Skin epidermis (tissue), 12 donors: Measurements from ENCODE around the gene CHCHD3.

Experiments
- H3K27ac ChIP-seq, 21 experiments: fragments of 200-600 bp; sonication (generic) in 11 of 21; one replicate each; pipeline ENCODE4 v1.5.0; 2020; ENCODE audit warnings: mild to moderate bottlenecking in 3 of 21, inconsistent platforms in 2 of 21, moderate library complexity in 2 of 21
- H3K4me3 ChIP-seq, 7 experiments: fragments of 200-600 bp; sonication (generic) in 2 of 7; one replicate each; pipeline ENCODE4 v1.5.0; 2020; ENCODE audit warnings: inconsistent platforms in 2 of 7, mild to moderate bottlenecking in 2 of 7, moderate library complexity in 1 of 7

CHCHD3 gene

DNA sequence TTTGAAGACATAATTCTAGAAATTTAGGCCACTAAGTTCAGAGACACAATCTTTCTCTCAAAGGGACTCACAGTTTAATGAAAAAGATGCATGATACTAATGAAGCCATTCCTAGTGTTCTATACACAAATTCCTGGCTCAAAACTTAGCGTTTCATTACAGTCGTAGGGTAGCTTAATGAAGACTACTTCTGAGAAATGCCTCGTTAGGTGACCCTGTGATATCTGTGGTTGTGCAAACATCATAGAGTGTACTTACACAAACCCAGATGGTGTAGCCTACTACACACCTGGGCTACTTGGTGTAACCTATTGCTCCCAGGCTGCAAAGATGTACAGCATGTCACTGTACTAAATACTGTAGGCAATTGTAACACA lies 488 bp upstream of the CHCHD3 start:
- H3K27ac ChIP-seq = no peak overlapping the region
- H3K4me3 ChIP-seq = peak overlapping the region in 5 of 7 experiments; percentile 84 to 99 (median 88)

DNA sequence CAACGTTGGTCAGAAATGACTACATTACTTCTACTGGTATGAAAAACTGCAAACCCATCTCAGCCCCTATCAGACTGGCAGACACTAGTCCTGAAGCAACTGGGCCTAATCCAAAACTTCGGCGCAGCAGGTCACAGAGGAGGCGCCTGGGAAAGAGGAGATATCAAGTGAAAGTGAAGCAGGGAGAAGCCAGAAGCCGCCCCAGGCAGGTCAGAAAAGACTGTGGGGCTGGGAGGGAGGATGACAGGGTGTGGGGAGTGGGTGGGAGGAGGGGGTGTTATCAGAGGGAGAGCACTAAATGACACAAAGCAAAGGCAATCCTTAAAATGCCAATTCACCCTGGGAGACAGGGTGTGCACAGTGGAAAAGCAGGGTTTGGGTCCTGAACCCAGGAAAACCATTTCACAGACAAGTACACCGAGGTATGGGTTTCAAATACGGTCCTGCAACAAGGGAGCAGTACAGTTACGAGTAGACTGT lies 731 bp downstream of the CHCHD3 start:
- peak overlapping the region; percentile 82 to 99 (median 88) for H3K4me3 ChIP-seq

DNA sequence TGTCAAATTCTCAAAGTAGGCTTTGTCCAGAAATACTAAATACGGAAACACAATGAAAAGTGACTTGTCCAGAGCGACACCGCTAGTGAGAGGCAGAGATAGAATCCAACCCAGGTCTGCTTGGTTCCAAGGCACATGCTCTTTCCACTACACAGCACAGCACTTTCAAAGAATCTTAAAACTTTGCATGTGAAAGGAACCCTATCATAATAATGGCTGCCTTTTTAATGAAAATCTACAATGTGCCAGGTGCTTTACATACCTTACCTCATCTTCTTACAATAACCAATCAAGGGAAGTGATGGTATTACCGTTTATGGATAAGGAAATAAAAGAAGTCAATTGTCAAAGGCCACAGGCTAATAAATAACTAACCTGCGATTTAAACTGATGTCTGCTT lies 2.6 kb downstream of the CHCHD3 start:
- Histone ChIP-seq H3K27ac (no peak overlapping the region), H3K4me3 (no peak overlapping the region)

More for the DNA sequence above, 731 bp downstream of the CHCHD3 start:
- H3K27ac ChIP-seq = peak overlapping the region in 20 of 21 experiments; percentile 62 to 90 (median 86)

DNA sequence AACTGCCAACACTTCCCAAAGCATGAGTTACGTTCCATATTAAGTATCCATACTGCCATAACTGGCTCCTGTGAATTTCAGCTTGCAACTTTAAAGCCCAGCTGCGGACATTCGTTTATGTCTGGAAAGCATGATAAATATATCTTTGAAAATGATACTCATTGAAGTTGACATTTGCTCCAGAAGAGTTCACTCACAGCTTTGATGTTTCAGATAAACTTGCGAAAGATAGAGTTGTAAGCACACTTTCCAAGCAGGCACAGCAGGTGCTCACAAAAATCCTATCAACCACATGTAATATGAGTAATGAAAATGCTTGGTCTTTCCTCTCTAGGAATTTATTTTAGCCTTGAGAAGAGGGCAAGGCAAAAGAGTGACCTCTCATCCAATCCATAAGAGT lies 4.5 kb downstream of the CHCHD3 start:
- Histone ChIP-seq H3K4me3 (no peak overlapping the region), H3K27ac (no peak overlapping the region)

DNA sequence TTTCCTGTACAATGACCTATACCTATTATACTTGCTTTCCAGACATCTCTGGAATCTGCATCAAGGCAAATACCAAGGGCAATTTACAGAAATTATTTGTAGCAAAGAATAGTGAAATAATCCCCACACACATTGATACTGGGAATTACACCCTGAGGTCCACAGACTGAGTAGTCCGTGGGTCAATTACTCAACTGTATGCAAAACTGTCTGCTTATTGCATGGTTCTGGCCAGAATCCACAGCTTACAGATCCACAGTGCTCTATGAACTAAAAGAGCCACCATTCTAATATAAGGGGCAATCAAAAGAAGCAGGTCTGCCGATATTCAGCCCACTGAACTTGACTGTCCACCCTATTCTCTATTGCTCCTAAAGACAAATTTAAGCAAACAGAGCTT lies 5.7 kb downstream of the CHCHD3 start:
- Histone ChIP-seq H3K27ac (no peak overlapping the region), H3K4me3 (no peak overlapping the region)

DNA sequence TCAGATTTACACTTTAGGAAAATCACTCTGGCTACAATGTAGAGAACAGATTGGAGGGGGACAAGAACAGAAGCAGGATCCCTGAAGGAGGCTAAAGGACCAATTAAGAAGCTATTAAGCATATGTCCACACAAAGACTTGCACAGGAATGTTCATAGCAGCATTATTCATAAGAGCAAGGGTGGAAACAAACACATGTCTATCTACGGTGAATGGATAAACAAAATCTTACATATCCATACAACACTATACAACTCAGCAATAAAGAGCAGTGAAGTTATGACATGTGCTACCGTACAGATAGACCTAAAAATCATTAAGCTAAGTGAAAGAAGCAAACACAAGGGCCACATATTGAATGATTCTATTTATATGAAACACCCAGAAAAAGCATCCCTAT lies 10.4 kb downstream of the CHCHD3 start:
- Histone ChIP-seq H3K27ac (no peak overlapping the region), H3K4me3 (no peak overlapping the region)

DNA sequence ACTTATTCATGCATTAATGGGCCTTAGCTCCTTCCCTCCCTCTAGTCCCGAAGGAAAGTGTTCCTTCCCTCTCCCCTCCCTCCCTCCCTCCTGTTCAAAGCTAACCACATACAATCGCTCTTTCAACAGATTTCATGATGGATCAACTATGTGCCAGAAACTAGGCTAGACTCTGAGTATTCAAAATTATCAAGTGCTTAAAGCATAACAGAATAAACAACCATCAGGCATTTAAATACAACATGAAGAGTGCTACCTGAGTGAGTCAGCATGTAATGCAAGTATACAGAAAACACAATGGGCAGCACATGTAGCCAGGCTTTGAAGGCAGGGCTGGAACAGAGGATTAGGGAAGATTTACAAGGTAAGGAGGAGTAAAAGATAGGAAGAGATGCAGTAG lies 11.3 kb downstream of the CHCHD3 start:
- no peak overlapping the region for H3K4me3 ChIP-seq
- H3K27ac ChIP-seq = no peak overlapping the region

DNA sequence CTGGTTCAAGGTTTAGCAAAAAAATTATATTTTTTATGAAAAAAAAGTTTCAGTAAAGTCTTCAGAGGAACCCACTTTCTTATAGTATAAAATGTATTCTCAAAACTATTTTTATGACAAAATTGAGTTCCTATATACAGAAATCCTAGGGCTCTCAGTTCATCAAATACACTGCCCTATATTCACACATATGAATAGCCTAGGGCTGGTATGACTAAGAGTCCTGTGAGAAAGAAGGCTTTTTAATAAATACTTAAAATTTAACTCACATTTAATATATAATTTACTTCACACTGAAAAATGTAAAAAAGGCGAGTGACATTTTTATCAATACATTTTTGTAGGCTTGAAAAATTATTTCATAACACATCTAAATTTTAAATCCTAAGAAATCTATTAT lies 16.6 kb downstream of the CHCHD3 start:
- H3K27ac ChIP-seq = no peak overlapping the region

DNA sequence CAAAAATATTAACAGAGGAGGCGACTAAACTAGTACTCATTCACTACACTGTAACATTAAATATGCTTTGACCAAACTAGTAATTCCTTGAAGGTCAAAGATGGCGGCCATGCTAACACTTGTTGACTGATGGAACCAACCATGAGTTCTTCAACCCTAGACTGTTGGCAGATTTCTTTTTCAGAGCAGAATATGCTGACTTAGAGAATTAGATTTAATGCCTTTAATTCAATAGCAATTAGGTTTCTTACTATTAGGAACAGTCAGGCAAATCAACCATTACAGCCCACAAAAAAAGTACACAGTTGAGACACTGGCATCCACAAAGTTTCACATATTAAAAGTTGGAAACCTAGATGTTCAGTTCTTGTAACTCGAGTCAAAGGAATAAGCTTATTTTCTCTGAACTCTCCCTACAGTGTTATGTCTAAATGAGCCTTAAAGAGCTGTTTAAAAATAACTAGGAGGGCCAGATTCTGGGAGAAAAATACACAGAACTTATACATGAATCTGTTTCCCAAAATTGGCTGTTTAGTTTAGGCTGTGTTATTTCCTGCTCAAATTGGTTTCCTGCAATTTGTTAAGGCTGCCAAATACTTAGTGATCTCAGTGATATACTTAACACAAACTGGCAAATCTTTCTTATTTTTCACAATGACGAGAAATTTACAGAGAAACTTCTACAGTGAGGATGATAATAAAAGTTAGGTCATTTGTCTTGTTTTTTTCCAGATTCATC lies 17.6 kb downstream of the CHCHD3 start:
- H3K27ac ChIP-seq = peak overlapping the region in 1 of 21 experiments; percentile 22

More for the DNA sequence above, 16.6 kb downstream of the CHCHD3 start:
- no peak overlapping the region for H3K4me3 ChIP-seq

DNA sequence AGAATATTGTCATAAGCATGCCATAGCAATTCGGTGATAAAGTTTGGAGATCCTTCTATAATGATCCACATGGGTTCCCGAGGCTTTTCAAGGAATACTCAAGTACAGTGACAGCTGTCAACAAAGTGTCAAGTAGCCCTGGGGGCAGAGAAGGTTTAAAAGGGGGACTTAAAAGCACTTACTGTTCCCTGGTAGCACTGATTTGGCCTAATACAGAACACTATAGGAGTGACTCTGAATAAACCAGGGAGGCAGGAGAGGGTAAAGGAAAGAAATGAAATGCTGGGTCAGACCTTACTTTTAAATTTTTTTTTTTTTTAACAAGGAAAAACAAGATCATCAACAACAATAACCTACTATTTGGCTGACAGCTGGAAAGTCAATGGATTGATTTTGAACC lies 20.1 kb downstream of the CHCHD3 start:
- Histone ChIP-seq H3K27ac (no peak overlapping the region), H3K4me3 (no peak overlapping the region)

More for the DNA sequence above, 17.6 kb downstream of the CHCHD3 start:
- no peak overlapping the region for H3K4me3 ChIP-seq

DNA sequence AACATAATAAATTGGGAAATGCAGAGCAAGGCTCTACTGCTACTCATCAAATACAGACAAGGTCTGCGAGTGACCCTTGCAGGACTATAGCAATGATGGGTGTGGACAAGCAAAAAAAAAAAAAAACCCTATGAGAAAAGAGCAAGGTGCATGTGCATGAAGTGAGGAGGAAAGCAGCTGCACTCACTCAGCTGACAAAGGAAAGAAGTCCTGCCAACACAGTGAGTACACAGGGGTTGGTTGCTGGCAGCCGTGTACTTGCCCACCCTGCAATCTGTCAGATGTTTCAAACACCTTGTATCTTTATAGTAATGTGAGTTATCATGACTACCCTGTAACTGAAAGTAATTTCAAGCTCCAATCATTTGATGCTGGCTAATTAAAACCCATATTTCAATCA lies 20.5 kb downstream of the CHCHD3 start:
- no peak overlapping the region for H3K4me3 ChIP-seq

DNA sequence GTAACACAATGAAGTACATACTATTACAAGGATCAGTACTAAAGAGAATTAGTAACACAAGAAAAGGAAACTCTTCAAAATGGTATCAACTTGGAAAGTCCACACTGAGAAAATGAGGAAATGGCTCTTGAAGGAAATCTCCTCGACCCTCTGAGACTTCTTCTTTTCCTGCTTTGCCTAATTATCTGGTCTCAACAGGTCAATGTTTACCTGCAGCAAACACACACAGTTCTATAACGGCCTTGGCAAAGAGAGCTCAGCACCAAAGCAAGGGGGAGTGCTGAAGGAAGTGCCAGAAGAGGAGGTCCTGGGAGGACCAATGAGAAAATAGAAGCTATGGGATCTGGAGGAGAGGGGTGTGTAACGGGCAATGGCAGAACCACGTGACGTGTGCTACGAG lies 21.9 kb downstream of the CHCHD3 start:
- H3K27ac ChIP-seq = no peak overlapping the region
- H3K4me3 ChIP-seq = no peak overlapping the region

More for the DNA sequence above, 20.5 kb downstream of the CHCHD3 start:
- H3K27ac ChIP-seq = no peak overlapping the region

DNA sequence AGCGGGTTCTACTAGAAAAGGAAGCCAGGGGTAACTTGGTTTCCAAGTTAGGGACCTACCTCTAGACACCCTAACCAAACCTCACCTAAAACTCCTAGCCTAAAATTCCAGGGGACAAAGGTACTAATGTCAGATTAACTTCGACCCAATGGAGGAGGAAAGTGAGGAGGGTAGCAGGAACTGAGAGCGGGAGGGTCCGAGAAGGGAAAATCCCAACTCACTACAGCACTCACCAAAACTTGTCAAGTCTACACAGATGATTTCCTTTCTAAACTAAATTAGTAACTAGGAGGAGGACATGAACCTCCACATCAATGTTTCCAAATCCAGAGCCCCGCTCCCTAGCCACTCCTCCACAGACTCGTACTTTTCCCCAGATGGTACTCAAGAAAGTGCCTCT lies 22.6 kb downstream of the CHCHD3 start:
- no peak overlapping the region for H3K4me3 ChIP-seq
- H3K27ac ChIP-seq = no peak overlapping the region

DNA sequence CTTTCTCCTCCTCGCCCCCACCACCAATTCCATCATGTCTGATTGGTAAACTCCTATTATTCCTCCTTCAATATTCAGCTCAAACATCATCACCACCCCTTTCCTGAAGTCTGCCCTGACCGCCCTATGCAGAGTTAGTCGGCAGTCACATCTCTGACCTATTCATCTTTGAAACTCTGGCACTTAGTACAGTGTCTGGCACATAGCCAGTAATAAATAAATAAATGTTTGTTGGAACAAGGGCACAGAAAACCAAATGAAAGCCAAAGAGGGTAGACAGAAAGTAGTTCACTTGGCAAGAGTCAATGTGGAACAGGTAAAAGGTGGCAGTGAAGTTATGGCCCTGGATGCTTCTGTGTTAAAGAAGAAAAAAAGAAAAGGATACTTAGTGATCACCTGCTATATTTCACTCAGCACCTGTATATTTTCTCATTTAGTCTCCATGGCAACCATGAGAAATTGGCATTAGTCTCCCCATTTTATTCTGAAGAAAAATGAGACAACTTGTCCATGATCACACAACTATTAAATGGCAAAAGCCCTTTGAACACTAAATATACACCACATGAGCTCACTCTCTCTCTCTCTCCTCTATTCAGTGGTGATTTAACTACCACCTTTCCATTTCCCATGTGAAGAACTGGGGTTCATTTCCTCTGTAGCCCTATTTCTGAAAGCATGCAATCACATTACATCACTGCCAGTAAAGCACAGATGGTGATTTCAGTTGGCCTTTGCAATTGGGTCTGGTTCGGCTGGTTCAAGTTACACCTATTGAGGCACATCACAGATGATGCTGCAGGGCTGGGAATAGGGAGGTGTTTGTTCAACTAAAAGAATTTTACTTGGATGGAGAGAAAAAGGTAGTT lies 25.3 kb downstream of the CHCHD3 start:
- Histone ChIP-seq H3K4me3 (no peak overlapping the region), H3K27ac (no peak overlapping the region)

DNA sequence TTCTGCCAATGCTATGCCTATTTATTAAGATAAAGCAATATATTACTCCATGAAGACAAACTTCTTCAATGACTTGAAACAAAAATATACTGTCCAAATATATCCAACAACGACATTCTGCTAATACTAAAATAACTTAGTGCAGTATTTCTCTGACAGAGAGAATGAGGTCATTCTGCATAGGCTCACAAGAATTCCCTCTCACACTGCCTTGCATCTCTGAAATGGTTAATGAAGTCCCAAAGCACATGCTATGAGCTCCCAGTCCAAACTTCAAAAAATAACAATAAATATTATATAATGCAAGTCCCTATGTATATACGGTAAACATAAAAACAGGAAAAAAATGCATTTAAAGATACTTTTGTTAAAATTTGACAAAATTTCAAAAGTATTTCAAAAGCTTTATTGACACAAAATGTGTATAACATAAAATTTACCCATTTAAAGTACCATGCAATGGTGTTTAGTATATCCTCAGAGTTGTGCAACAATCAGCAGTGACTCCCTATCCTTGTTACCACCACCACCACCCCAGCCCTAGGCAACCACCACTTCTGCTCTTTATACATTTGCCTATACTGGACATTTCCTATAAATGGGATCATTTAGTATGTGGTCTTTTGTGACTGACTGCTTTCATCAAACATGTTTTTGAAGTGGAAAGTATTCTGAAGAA lies 27.6 kb downstream of the CHCHD3 start:
- Histone ChIP-seq H3K27ac (peak overlapping the region in 2 of 21 experiments; percentile 0 to 6), H3K4me3 (no peak overlapping the region)

DNA sequence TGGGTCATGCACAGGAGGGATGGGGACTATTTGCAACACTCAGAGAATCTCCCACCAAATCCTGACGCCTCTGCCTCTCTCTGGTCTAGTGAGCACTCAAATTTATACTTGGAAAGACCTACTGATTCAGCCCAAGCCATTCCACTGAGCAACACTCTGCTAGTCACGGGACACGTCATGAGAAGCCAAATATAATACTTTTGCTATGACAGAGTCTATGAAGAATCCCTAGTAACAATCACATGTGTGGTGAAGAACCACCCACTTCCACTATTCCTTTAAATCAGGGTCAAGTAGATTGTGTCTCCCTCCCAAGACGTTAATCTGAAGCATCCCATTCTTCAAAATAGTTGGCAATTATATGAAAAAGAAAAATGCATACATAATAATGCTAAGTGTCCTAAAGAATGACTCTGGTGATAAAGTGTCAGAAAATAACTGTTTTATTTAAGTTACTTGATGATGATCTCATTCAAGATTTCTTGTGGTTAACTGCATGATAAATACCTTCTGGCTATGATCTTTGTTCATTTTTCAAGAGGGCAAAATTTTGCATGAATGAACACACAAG lies 28.5 kb downstream of the CHCHD3 start:
- H3K4me3 ChIP-seq = no peak overlapping the region

DNA sequence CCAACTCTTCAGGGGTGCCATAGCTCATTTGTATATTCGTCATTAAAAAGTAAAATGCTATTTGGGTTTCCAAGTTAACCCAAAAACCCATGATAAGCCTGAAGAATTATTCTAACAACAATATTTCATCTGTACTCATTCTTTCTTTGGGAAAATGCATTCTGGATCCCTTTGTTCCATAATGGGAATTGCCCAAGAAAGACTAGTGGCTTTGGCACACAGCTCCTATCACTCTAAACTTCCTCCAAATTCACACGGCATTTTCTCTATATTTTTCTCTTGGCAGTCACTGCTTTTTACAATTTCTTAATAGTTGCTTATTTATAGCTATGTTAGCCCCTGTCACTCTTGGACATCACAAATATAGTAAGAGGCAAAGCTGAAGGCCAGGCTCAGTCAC lies 29.1 kb downstream of the CHCHD3 start:
- Histone ChIP-seq H3K27ac (peak overlapping the region in 9 of 21 experiments; percentile 5 to 77 (median 58)), H3K4me3 (no peak overlapping the region)

More for the DNA sequence above, 28.5 kb downstream of the CHCHD3 start:
- H3K27ac ChIP-seq = peak overlapping the region in 8 of 21 experiments; percentile 5 to 77 (median 60)

DNA sequence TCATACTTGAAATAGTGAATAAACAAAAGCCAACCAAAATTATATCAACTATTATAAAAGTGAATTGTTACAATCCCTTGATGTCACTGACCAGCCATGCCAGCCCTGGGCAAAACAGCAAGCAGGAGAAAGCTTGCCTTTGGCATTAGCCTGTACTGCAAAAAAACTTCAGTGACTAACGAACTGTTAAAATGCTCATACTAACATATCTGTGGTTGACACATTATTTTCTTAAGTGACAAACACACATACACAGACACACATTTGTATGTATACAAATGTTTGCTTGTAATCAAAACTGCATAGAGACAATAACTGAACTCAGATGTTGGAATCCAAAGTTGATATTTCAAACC lies 29.5 kb downstream of the CHCHD3 start:
- no peak overlapping the region for H3K4me3 ChIP-seq
- peak overlapping the region in 9 of 21 experiments; percentile 5 to 77 (median 58) for H3K27ac ChIP-seq

DNA sequence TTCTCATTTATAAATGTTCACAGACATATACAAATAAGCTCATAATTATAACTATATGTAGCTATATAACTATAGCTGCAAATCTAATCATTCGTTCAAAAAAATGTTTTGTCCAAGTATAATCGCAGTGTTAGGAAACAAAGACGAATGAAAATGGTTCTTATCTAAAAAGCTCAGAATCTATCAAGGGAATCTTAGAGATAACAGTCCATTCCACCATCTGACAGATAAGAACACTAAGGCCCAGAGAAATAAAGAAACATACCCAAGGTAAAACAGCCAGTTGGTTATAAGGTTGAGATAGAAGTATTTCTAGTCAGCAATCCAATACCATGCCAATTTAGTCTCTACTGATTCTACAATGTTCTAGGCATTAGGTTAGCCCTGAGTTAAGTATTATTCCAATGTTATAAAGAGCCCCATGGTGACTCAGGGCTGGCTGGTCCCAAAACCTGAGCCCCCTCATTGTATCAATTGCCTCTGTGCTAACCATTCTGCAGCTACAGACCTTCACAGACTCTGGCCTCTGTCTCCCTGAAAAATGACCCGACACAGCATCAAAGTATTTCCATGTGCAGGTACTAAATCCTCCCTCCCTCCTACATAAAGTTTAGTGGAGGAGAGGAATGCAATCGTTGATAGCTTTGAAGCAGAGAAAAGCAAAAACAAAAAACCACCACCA lies 30.0 kb downstream of the CHCHD3 start:
- H3K4me3 ChIP-seq = no peak overlapping the region
- H3K27ac ChIP-seq = peak overlapping the region in 3 of 21 experiments; percentile 67 to 77 (median 75)
